GM21367 (cell line): Measurements from ENCODE around the gene KLHL26.
"Not testable (repeated sequence)": the region's sequence is repeated elsewhere in the genome, so short reads cannot be mapped to it uniquely, and the experiment has no call there.

Source experiments
- ATAC-seq: cut with Tn5 transposase; IDR thresholded peaks from one replicate; pipeline ENCODE4 v1.9.1; 2021; ENCODE audit not compliant: unreplicated experiment

KLHL26 gene, protein sequence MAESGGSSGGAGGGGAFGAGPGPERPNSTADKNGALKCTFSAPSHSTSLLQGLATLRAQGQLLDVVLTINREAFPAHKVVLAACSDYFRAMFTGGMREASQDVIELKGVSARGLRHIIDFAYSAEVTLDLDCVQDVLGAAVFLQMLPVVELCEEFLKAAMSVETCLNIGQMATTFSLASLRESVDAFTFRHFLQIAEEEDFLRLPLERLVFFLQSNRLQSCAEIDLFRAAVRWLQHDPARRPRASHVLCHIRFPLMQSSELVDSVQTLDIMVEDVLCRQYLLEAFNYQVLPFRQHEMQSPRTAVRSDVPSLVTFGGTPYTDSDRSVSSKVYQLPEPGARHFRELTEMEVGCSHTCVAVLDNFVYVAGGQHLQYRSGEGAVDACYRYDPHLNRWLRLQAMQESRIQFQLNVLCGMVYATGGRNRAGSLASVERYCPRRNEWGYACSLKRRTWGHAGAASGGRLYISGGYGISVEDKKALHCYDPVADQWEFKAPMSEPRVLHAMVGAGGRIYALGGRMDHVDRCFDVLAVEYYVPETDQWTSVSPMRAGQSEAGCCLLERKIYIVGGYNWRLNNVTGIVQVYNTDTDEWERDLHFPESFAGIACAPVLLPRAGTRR

DNA sequence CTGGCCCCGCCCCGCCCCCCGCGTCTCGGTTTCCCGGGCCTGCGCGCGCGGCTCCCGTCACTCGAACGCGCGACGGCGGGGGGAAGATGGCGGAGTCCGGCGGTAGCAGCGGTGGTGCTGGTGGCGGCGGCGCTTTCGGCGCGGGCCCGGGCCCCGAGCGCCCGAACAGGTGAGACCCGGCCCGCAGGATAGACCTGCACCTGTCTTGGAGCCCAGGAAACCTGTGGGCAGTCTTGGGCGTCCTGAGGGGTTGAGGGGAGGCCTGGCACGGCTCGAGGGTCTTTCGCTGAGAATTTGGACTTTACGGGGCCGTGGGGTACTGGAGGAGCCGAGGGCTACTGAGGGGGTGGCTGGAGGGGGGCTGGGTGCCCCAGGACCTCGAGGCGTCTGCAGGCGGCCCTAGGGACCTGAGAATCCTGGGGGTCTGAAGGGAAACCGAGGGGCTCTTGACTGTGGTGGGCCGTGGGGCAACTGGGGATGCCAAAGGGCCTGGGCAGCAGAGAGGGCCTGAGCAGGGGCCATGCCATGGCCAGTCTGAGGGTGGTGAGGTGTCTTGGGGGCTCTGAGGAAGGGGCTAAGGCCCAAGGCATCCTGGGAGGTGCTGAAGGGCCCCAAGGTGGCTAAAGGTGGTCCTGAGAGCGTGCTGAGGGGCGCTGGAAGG is at the start of gene KLHL26:
KLHL26 (plus strand) TSS at position 60 of the 661 bp plus-strand sequence; CDS start at position 87, 27 bp downstream.
- no peak for ATAC-seq

DNA sequence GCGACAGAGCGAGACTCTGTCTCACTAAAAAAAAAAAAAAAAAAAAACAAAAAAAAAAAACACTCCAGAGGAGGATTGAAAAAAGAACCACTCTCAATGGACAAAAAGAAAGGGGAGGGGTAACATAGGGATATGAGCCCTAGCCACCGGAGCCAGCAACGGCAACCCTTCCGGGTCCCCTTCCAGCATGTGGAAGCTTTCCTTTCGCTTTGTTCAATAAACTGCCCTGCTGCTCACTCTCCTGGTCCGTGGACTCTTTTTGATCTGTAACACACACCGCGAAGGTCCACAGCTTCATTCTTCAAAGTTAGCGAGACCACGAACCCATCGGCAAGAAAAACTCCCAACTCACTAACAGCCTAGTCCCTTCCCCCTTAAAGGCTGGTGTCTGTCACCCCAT is 49.3 kb upstream of the KLHL26 start:
- ATAC-seq: no peak

DNA sequence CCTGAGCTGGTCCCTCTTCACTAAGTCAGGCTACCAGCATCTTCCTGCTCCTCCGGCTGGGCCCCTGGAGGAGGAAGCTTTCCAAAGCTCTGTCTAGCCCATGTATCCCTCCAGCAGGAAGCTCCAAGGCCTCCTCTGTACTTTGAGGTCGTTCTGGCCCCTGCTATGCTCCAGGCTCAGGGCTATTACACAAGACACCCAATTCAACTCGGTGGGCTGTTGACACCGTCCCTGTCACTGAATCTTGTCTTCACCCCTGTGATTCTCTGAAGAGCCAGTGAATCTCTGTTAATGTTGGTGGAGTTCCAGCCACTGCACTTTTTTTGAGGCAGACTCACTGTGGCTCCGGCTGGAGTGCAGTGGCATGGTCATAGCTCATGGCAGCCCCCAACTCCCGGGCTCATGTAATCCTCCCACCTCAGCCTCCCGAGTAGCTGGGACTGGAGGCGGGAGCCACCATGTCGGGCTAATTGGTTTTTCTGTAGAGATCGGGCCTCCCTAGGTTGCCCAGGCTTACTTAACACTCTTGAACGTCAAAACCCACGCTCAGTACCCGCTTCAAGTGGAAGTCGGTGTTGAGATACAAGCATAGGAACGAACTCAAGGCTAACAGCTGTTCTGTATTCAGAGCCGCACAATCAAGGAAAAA is 48.7 kb upstream of the KLHL26 start:
- no peak for ATAC-seq

DNA sequence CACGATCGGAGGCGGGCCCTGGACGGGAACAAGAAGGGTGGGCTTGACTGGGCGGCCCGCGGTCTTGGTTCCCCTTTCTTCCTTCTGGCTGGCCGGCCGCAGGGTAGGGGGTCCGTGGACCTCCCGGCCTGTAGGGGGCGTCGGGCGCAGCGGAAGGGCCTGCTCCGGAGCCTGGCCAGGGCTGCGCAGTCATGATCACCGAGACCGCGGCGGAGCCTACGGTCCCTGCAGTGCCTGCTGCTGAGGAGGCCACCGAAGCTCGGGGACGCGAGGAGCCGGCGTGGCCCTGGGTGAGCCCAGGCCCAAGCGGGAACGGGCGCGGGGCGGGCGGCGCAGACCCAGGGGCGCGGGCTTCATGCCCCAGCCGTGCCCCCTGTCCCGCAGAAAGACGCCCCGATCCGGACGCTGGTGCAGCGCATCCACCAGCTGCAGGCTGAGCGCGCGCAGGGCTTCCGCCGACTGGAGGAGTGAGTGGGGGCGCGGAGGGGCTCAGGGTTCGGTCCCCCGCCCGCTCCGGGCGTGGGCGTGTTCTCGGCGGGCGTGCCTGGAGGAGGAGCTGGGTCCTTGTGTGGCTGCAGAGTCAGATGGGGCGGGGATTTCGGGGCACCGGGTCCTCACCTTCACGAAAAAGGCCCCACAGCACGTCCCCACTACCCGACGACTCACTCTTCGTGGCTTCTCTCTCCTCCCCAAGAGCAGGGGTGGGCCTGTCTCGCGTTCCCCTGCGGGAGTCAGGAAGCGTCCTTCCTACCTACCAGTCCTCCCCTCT is 48.0 kb upstream of the KLHL26 start, which contains the start of gene REX1BD:
REX1BD (plus strand) TSS at position 188 of the 769 bp plus-strand sequence; CDS start at position 192, 4 bp downstream.
- peak; percentile 52 for ATAC-seq

DNA sequence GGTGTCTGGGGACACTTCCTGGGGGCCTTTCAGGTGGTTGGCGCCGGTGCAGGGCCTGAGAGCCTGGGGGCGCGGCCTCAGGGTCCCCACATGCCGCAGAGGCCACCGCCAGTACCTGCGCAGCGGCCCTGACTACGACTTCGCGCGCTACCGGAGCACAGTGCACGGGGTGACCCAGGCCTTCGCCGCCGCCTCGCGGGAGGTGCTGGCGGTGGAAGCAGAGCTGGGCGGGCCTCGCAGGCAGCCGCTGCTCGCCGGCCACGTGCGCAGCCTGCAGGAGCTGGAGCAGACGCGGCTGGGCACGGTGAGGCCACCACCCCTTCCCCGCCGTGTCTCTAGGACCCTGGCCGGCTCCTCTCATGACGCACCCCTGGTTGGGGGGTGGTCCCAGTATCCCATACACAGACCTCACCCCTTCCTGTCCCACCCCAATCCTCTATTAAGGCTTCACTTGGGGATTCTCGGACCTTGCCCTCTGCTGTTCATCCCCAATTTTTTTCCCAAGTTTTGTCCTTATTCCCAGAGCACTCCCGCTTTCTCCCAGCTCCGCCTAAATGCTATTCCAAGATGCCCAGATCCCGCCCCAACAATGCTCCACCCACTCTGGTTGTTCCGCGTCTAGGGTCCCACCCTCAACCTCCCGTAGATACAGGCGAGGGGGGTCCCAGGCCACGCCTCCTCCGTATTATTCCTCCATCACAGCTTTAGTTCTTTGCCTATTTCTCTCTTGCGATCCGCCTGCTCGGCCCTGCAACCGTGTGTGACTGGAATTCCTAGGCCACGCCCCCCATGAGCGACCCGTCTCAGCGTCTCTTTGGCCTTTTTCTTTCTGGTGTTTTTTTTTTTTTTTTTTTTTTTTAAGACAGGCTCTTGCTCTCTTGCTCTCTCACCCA is 47.2 kb upstream of the KLHL26 start:
- ATAC-seq: peak; percentile 25

DNA sequence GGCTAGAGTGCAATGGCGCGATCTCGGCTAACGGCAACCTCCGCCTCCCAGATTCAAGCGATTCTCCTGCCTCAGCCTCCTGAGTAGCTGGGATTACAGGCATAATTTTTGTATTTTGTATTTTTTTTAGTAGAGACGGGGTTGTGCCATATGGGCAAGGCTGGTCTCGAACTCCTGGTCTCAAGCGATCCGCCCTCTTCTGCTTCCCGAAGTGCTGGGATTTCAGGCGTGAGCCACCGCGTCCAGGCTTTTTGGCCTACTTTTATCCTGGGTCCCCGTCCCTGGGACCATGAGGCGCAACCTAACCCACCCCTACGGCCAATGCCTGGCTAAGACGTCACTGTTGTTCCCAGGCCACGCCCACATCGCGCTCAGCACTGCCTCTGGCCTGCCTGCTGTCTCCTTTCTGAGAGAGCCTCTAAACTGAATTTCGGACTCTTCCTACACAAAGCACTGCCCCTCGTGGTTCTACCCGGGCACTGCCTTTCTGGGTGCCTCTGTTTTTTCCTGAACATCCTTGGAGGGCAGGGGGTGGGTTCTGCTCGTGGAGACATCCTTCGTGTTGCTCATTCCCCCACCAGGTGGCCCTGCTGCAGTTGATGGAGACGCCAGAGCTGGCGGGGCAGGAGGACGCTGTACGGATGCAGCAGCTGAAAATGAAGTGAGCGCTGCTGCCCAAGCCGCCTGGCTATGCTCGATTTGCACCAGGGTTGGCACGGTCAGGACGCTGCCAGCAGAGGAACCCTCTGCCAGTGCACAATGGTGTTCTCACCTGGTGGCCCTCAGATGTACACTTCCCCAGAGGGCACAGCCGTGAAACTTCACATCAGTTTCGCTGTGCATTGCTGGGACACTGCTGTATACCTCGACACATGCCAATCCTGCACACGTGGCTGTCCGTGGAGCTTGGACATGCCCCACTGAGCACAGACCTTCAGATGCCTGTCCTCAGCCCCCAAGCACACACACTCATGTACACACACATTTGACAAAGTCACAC is 46.3 kb upstream of the KLHL26 start:
- no peak for ATAC-seq

DNA sequence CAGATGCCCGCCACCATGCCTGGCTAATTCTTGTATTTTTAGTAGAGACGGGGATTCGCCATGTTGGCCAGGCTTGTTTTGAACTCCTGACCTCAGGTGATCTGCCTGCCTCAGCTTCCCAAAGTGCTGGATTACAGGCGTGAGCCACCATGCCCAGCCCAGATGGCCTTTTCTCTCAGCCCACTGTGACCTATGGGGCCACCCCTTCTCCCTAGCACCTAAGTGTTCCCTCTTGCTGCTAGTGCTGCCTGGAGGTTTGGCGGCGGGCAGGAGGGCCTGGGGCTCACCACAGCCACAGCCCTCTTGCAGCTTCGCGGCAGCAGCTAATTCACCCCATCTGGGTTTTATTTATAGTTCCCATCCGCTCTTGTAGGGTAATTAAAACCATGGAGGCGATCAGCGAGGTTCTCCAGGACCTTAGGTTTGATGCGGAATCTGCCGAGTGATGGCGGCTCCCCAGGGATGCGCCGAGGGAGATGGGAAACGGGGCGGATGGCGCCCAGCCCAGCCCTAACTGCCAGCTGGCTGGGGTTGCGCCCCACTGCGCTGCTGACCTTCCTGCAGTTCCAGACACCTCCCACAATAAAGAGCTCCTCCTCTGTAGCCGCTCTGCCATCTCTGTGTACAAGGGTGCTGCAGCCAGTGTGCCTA is 45.0 kb upstream of the KLHL26 start:
- ATAC-seq: no peak

DNA sequence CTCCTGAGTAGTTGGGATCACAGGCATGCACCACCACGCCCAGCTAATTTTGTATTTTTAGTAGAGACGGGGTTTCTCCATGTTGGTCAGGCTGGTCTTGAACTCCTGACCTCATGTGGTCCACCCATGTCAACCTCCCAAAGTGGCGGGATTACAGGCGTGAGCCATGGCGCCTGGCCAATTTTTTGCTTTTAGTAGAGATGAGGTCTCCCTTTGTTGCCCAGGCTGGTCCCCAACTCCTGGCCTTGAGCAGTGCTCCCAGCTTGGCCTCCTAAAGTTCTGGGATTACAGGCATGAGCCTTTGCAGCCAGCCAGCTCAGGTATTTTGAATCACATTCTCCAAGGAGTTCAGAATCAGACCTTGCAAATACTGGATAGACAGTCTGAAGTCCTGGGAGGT is 44.1 kb upstream of the KLHL26 start:
- not testable (repeated sequence) for ATAC-seq

DNA sequence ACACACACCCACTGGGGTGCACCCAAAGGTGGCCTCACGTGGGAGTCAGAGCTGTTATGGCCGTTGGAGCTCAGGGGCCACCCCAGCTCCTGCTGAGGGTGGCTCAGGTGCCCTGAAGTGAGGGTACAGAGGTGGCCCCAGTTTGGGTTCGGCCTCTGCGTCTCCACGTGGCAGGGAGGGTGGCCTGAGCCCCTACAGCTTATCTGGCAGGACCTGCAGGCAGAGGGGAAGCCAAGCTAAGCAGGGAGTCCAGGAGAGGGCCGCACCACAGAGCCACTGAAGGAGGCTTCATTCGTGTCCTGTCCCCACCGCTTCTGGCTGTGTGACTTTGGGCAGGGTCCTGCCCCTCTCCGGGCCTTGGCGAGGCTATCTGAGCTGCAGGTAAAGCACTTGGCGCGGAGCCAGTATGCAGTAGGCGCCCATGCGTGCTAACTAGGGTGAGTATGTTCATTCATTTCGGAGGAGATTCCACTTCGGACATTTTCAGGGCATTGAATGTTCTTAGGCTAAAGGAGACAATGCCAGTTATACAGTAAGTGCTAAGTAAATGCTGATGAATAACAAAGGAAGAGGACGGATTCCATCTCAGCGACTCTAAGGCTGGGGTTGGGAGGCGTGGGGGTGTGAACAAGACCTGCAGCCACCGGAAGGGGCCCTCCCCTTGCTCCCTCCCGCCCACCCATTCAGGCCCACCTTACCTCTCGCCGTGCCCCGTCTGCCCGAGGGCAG is 43.3 kb upstream of the KLHL26 start:
- ATAC-seq: no peak

DNA sequence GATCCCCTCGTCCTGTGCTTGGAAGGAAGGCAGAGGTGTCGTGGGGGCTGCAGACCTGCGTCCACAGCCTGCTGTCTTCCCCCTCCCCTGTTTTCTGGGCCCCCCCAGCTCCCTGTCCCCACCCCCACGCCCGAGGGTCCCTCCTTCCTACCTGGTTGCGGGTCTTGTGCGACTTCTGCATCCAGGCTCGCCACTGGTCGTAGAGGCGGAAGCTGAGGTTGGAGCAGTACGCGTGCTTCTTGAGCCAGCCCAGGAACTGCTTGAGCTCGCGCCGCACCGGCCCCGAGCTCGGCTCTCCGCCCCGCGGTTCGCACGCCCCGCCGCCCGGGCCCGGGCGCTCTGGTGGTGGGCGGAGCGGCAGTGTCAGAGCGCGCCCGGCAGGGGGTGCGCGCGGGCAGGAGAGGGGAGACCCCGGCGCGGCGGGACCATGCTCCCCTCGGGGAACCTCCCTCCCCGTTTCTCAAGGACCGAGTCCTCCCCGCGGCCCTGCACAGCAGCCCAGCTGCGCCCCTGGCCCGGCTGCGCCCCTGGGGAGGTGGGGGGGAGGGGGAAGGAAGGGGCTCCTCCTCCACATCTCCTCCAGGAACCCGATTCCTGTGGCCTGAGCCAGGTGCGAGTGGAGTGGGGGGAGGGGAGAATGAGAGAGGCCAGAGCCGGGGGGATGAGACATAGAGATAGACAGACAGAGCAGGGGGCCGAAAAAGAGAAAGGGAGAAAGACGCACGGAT is 42.6 kb upstream of the KLHL26 start:
- ATAC-seq: no peak

DNA sequence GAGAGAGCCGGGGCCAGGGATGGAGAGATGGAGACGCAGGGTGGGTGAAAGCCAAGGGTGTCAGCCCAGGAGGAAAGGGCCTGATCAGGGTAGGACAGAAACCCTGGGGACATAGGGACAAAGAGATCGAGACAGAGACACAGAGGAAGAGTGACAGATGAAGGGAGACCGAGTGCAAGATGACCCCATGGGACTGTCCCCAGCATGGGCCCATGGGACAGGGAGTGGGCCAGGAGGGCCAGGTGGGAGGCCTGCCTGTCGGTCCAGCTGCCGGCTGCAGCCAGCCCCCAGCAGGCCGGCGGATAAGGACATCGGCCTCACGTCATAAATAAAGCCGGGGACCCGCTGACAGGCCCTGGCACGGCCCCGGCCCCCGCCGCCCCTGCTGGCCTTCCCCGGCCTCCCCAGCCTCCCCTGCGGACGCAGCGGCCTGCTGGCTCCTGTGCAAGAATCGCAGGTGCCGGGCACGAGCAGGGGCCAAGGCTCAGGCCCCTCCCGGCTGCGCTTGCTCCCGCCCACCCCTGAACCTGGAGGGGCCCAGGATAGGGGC is 41.9 kb upstream of the KLHL26 start:
- ATAC-seq: no peak

DNA sequence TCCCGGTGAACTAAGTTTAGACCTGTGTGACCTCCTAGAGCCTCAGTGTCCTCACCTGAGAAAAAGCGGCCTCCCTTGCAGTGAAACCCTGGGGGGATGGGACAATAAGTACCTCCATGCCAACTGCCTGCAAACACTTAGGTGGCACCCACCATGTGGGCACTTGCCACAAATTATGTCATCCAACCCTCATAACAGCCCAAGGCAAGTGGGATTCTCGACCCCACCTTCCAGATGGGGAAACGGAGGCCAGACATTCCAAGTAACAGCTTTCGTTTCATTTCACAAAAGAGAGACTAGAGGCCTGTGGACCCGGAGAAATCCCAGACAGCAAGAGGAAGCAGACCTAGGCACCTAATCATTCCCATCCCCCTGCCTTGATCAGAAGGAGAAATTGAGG is 41.4 kb upstream of the KLHL26 start:
- no peak for ATAC-seq

DNA sequence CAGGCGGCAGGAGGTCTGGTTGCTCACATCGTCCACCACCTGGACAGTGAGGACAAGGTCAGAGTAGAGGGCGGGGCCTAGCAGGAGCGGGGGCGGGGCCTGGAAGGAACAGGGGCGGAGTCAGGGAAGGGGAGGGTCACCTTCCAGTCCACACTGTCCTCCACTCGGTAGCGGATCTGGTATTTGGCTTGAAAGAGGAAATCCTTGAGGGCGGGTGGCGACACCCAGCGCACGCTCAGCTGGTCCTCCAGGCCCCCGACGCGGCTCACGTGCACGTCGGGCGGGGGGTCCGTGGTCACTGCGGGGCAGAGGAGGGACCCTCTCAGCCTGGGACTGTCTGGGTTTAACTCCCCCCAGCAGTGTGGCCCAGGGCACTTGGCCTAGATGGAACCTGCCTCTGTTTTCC is 40.1 kb upstream of the KLHL26 start:
- no peak for ATAC-seq

DNA sequence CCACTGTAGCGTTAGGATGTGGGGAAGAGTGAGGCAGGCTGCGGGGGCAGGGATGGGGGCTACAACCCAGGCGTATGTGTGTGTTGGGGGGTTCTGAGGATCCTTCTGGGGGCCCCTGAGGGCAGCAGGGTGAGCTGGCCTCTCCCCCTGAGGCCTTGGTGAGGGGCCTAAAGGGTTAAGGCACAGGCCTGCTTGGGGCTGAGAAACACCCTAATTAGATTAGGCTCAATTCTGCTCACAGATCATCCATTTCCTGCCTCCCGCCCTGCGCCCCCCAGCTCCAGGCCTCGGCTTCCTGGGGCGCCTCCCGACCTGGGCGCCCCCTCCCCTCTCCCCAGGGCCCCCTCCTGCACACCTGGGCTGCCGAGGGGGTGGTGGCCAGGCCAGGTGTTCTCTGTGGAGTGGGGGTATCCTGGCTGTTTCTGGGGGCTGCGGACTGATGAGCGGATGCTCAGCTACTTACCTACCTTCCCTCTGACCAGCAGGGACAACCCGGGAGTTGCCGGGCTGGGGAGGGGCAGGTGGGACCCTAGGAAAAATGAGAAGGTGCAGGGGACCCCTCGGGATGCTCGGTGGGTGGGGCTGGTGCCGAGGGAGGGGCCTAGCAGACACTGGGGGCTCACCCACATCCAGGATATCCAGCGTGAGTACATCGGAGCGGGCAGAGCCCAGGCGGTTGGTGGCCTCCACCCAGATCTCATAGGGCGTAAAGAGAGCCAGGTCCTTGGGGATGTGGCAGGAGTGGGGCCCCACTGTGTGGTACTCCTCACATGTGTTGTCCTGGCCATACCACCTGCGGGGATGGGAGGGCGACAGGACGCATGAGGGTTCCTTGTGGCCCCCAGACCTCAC is 38.8 kb upstream of the KLHL26 start:
- ATAC-seq: no peak

DNA sequence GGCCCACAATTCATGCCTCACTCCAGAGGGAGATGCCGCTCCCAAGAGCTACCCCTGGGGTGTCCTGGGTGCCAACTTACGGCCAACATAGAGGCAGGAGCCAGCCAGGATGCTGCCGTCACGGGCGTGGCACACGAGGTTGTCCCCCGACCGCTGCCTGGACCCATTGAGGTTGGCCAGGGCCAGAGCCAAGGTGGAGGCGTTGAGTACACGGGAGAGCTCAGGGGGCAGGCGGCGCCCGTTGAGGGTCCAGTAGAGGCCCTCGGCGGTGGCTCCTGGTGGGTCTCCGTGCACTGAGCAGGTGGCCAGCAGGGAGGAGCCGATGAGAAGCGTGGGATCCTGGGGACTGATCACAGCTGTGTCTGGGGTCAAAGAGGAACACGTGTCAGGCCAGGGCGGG is 37.3 kb upstream of the KLHL26 start:
- no peak for ATAC-seq
